ENCODE results near the gene PNPLA3.
"Not testable (repeated sequence)": the region's sequence is repeated elsewhere in the genome, so short reads cannot be mapped to it uniquely, and the experiment has no call there.

PNPLA3 gene

GRCh38 chr22:43890901-43891331, 32.7 kb upstream of the PNPLA3 start:
- DNase-seq, result no peak

GRCh38 chr22:43891360-43892182, 32.0 kb upstream of the PNPLA3 start, which contains the start of gene PNPLA5:
Gene PNPLA5 (minus strand): TSS chr22:43892013. CDS start chr22:43891880, 133 bp downstream.
- DNase-seq, result no peak

GRCh38 chr22:43892183-43892894, 31.3 kb upstream of the PNPLA3 start:
- no peak for DNase-seq

GRCh38 chr22:43893266-43893665, 30.3 kb upstream of the PNPLA3 start:
- no peak for DNase-seq

- DNase-seq, result no peak
These were observed 29.5 kb upstream of the PNPLA3 start for GRCh38 chr22:43894122-43894521.

GRCh38 chr22:43895986-43896645, 27.5 kb upstream of the PNPLA3 start:
- DNase-seq, result no peak

- DNase-seq, result no peak
These were observed 25.8 kb upstream of the PNPLA3 start for GRCh38 chr22:43897751-43898261.

- DNase-seq, result no peak
These were observed 23.4 kb upstream of the PNPLA3 start for GRCh38 chr22:43900206-43900605.

- DNase-seq, result no peak
These were observed 21.5 kb upstream of the PNPLA3 start for GRCh38 chr22:43901976-43902643.

GRCh38 chr22:43903033-43903432, 20.6 kb upstream of the PNPLA3 start:
- not testable (repeated sequence) for DNase-seq

- not testable (repeated sequence) for DNase-seq
These were observed 19.2 kb upstream of the PNPLA3 start for GRCh38 chr22:43904412-43904811.

- no peak for DNase-seq
These were observed 17.9 kb upstream of the PNPLA3 start for GRCh38 chr22:43905681-43906080.

GRCh38 chr22:43909708-43910107, 13.9 kb upstream of the PNPLA3 start:
- no peak for DNase-seq

GRCh38 chr22:43910178-43910695, 13.4 kb upstream of the PNPLA3 start:
- no peak for DNase-seq

- no peak for DNase-seq
These were observed 12.3 kb upstream of the PNPLA3 start for GRCh38 chr22:43911351-43911750.

- no peak for DNase-seq
These were observed 6.1 kb upstream of the PNPLA3 start for GRCh38 chr22:43917521-43917920.

GRCh38 chr22:43919106-43919973, 4.3 kb upstream of the PNPLA3 start:
- no peak for DNase-seq

- no peak for DNase-seq
These were observed 2.2 kb upstream of the PNPLA3 start for GRCh38 chr22:43921370-43921769.

GRCh38 chr22:43922123-43922522, 1.5 kb upstream of the PNPLA3 start:
- DNase-seq, result no peak

GRCh38 chr22:43923191-43923590, 414 bp upstream of the PNPLA3 start:
- DNase-seq, result no peak

- no peak for DNase-seq
These were observed 1.3 kb downstream of the PNPLA3 start for GRCh38 chr22:43924877-43925276.

Data from activated CD4-positive, CD25-positive, alpha-beta regulatory T cell (primary cell).